GM12875 (cell line): ENCODE results near the gene ZCCHC7.

ENCODE experiments used
- H3K4me3 ChIP-seq: one replicate; pipeline ENCODE4 v1.5.1; 2011; ENCODE audit warnings: low read depth, low read length, control low read depth
- CTCF ChIP-seq: IDR thresholded peaks from 2 replicates; pipeline ENCODE4 v1.5.1; 2011; ENCODE audit warnings: low read depth, mild to moderate bottlenecking, control low read depth, inconsistent platforms, low read length, moderate library complexity, borderline replicate concordance; ENCODE audit not compliant: insufficient read depth

ZCCHC7 gene

DNA sequence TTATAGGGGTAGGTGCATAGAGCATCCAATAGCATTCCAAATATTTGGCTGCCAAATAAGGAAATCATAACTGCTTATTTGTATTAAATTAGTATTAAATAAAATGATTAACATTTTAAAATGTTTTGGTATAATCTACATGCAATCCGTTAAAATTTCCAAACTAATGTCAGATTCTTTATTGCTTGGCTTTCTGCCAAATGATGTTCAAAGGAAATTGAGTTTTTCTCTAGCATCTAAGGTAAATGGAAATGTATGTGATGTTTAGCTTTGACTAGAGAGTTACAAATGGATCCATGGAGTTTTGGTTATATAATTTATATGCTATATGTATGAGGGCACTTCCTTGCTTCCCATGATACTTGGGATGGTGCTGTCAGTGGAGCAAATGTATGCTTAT, 121.7 kb downstream of the ZCCHC7 start:
- TF ChIP-seq CTCF = no peak
- no peak overlapping the region for H3K4me3 ChIP-seq

GRCh38 chr9:37243588-37244345, 123.4 kb downstream of the ZCCHC7 start:
- no peak for TF ChIP-seq CTCF
- no peak overlapping the region for H3K4me3 ChIP-seq

DNA sequence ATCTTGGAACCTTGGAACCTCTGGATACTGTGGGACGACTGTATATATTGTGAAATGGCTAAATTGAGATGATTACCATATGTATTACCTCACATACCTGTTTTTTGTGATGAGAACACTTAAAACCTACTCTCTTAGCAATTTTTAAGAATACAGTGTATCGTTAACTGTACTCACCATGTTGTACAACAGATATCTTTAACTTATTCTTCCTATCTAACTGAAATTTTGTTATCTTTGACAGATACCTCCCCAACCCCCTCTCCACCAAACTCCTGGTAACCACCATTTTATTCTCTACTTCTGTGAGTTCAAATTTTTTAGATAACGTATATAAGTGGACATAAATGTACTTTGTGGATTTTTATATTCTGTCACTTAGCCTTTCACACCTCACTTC, 126.5 kb downstream of the ZCCHC7 start:
- no peak for TF ChIP-seq CTCF
- no peak overlapping the region for H3K4me3 ChIP-seq

DNA sequence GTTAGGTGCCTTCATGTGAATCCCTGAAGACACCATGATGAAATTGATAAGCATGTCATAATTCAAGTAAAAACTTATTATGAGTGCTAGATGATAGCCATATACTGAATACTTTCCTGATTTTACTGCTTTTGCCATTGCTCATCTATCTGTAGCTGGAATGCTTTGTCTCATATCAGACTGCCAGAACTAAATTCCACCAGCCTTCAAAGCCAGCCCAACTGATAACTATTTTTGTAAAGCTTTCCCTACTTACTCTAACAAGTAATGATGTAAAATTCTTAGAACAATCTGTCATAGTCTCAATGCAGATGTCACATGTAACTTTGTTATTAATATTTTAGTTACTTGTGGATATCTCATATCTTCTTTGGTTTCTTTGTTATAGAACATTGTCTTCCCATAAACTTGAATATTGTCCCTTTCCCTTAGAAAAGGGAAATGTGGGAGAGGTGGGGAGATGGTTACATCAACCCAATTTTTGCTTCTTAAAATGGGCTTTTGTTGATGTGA, 128.3 kb downstream of the ZCCHC7 start:
- TF ChIP-seq CTCF = no peak
- no peak overlapping the region for H3K4me3 ChIP-seq

GRCh38 chr9:37251452-37251851, 131.1 kb downstream of the ZCCHC7 start:
- no peak for TF ChIP-seq CTCF
- no peak overlapping the region for H3K4me3 ChIP-seq

DNA sequence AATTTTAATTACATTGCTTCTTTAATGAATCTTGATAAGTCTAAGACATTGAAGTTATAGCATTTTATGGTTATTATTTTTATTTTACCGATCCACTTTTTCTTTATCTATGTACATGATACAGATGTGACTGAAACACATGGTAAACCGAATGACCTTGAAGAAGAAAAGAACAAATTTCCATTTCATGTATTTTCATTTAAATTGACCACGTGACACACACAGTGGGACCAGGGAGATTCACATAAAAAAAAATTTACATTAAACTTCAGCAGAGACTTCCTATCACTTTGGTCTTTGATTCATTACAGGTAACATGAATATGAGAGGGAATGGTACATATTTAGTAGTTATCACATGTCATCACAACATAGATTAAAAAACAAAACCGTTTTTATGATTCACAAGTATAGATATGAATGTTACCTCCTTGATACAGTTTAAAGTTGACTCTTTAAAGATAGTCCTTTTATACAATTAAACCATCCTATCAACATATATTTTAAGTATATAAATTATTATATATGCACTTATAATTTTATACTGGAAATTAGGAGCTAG, 133.1 kb downstream of the ZCCHC7 start:
- H3K4me3 ChIP-seq = no peak overlapping the region
- TF ChIP-seq CTCF = no peak

DNA sequence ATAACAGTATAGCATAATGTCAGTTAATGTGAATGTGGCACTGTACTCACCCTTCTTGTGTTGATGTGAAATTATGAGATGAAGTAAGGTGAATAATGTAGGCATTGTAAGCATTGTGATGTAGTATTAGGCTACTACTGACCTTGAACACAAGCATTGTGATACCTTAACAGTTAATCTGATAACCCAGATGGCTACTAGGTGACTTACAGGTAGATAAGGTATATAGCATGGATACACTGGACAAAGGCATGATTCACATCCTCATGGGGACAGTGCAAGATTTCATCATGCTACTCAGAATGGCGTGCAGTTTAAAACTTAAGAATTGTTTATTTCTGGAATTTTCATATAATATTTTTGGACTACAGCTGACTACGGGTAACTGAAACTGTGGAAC, 134.8 kb downstream of the ZCCHC7 start:
- no peak overlapping the region for H3K4me3 ChIP-seq
- no peak for TF ChIP-seq CTCF
